GM18499 (cell line): ENCODE results near the gene OR56A5.

ENCODE experiments used
- ATAC-seq: cut with Tn5 transposase; IDR thresholded peaks from one replicate; pipeline ENCODE4 v1.9.1; 2021; ENCODE audit warnings: moderate number of reproducible peaks; ENCODE audit not compliant: insufficient read depth, unreplicated experiment

Gene OR56A5

GRCh38 chr11:5933116-5933515 is 35.2 kb downstream of the OR56A5 start:
- ATAC-seq: no peak

- no peak for ATAC-seq
These were observed 35.6 kb downstream of the OR56A5 start for GRCh38 chr11:5932671-5933070.

- ATAC-seq: no peak
These were observed 37.2 kb downstream of the OR56A5 start for GRCh38 chr11:5931061-5931460.

GRCh38 chr11:5930614-5931013 is 37.7 kb downstream of the OR56A5 start:
- no peak for ATAC-seq

GRCh38 chr11:5929571-5930368 is 38.5 kb downstream of the OR56A5 start:
- no peak for ATAC-seq

GRCh38 chr11:5928811-5929210 is 39.5 kb downstream of the OR56A5 start:
- no peak for ATAC-seq

- no peak for ATAC-seq
These were observed 40.0 kb downstream of the OR56A5 start for GRCh38 chr11:5928271-5928670.

- no peak for ATAC-seq
These were observed 44.5 kb downstream of the OR56A5 start for GRCh38 chr11:5923794-5924193.

GRCh38 chr11:5923427-5923776 is 44.9 kb downstream of the OR56A5 start:
- ATAC-seq: peak; percentile 24

- ATAC-seq: peak; percentile 80
These were observed 45.4 kb downstream of the OR56A5 start for GRCh38 chr11:5922749-5923426.
